ENCODE results near the gene NIBAN1. TPM values are rescaled to one million over a fixed set of nuclear protein-coding genes. Genes with fewer than 3 reads are reported as not detected.

NIBAN1 gene
- total and polyA plus RNA-seq, 2 donors (not counting 3 experiments of a cell fraction or from before 2014, with no cell fraction given), result 0.23 to 2.8 TPM

DNA sequence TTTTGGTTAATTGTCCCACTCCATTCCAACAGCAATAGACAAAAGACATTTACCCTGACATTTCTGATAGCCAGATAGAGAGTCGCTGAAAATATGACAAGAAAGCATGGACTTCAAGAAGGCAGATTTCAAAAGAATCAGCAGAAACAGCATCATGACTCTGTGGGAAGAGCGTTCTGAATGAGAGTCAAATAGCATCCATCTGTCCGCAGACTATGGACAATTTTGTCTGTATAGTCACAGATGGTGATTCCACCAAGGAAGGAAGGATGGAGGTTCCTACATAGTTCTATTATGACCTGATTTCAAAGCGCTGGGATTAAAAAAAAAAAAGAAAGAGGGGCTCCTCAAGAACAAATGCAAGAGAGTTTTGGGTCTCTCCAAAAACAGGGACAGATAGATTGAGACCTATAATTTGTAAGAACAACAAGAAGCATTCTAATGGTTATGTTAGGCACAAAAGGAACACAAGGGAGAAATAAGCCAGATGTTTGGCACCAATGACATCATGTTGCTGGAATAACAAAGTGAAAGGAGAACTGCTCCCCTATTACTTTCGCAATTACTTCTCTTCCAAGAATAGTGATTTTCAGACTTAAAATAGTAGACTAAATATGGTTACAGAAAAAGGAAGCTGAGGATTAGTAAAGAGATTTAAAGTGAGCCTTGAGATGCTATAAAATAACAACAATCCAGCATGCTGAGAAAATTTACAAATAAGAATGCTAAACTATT lies 28.5 kb downstream of the NIBAN1 start:
- CTCF ChIA-PET, result no interaction called here
- Histone ChIP-seq H4K20me1 (replicated peaks; ENCODE audit: control insufficient read depth, extremely low read depth, insufficient read depth, low read length) (no peaks in the 10 kb centered on the region), H3K4me2 (ENCODE audit: insufficient read depth, low read length) (no peak overlapping the region), H3K4me1 (ENCODE audit: control insufficient read depth, extremely low read depth, insufficient read depth, low read length) (no peaks in the 10 kb centered on the region), H3K9me3 (replicated peaks; ENCODE audit: control insufficient read depth, insufficient read depth, low read length) (no peaks in the 10 kb centered on the region), H3K79me2 (ENCODE audit: control insufficient read depth, insufficient read depth, low read length) (no peaks in the 10 kb centered on the region), H3K9me1 (replicated peaks; ENCODE audit: control insufficient read depth, extremely low read depth, insufficient read depth, low read length) (no peaks in the 10 kb centered on the region), H3K27me3 (ENCODE audit: control insufficient read depth in 2 of 2, insufficient read depth in 2 of 2, low read length in 2 of 2) (peaks cover 0 to 1% of the 10 kb centered on the region in 2 experiments), H3K36me3 (ENCODE audit: control insufficient read depth in 2 of 2, extremely low read depth in 1 of 2, insufficient read depth in 2 of 2, low read length in 2 of 2) (no peaks in the 10 kb centered on the region), H3K9ac (replicated peaks; ENCODE audit: extremely low read depth, insufficient read depth, low read length) (no peak overlapping the region), H3K4me3 (replicated peaks in 1 of 3; ENCODE audit: insufficient read depth in 1 of 3, low read depth in 1 of 3, low read length in 3 of 3) (no peak overlapping the region), H2AFZ (ENCODE audit: low read depth, low read length) (no peak overlapping the region), H3K27ac (ENCODE audit: insufficient read depth, low read depth, low read length) (no peak overlapping the region)
- DNase-seq (ENCODE audit: low read depth, low spot score) (no peak), FAIRE-seq (no peak)
- POLR2A ChIA-PET, result no interaction called here
- no peak for TF ChIP-seq JUN (IDR thresholded peaks at IDR 0.05; ENCODE audit: borderline replicate concordance, insufficient read depth, insufficient read length, low read depth)
- TF ChIP-seq FOS (IDR thresholded peaks at IDR 0.05; ENCODE audit: borderline replicate concordance, insufficient read depth, low read length), result no peak
- TF ChIP-seq, protein P1, sequence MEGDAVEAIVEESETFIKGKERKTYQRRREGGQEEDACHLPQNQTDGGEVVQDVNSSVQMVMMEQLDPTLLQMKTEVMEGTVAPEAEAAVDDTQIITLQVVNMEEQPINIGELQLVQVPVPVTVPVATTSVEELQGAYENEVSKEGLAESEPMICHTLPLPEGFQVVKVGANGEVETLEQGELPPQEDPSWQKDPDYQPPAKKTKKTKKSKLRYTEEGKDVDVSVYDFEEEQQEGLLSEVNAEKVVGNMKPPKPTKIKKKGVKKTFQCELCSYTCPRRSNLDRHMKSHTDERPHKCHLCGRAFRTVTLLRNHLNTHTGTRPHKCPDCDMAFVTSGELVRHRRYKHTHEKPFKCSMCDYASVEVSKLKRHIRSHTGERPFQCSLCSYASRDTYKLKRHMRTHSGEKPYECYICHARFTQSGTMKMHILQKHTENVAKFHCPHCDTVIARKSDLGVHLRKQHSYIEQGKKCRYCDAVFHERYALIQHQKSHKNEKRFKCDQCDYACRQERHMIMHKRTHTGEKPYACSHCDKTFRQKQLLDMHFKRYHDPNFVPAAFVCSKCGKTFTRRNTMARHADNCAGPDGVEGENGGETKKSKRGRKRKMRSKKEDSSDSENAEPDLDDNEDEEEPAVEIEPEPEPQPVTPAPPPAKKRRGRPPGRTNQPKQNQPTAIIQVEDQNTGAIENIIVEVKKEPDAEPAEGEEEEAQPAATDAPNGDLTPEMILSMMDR (IDR thresholded peaks at IDR 0.05; ENCODE audit: extremely low read depth in 1 of 2, insufficient read depth in 1 of 2, low read depth in 1 of 2, low read length in 2 of 2), result no peak
- TF ChIP-seq EZH2 (IDR thresholded peaks at IDR 0.05; ENCODE audit: borderline replicate concordance, low read depth, low read length, severe bottlenecking), result no peak
- no peak for TF ChIP-seq MYC (IDR thresholded peaks at IDR 0.05; ENCODE audit: low read depth, low read length)
- no TSS peak for BruUV-seq (replicated peaks)
- intact Hi-C loops (cut with micrococcal nuclease) (no loop called here), dilution Hi-C loops (cut with MboI; ENCODE audit: extremely low pct_ligation_motif_present, low sequenced_read_pairs) (no loop called here)

Data from endothelial cell of umbilical vein (primary cell).